Muscle of leg (tissue), 16 donors: ENCODE results near the gene OR6T1. TPM values are rescaled to one million over a fixed set of nuclear protein-coding genes. Genes with fewer than 3 reads are reported as not detected.

Experiments used
- DNase-seq: peaks from one replicate; pipeline ENCODE4 v3.0.0; 2013
- H3K27ac ChIP-seq: one replicate; pipeline ENCODE4 v1.5.1; 2013; ENCODE audit warnings: mild to moderate bottlenecking, low read length, control low read depth
- H3K27me3 ChIP-seq: one replicate; pipeline ENCODE4 v1.6.1; 2013; ENCODE audit warnings: low read length; ENCODE audit not compliant: control insufficient read depth, insufficient read depth
- H3K36me3 ChIP-seq: one replicate; pipeline ENCODE4 v1.6.1; 2013; ENCODE audit warnings: low read length; ENCODE audit not compliant: control insufficient read depth, insufficient read depth
- H3K4me1 ChIP-seq: one replicate; pipeline ENCODE4 v1.6.1; 2013; ENCODE audit warnings: low read length; ENCODE audit not compliant: control insufficient read depth, insufficient read depth
- H3K4me3 ChIP-seq: one replicate; pipeline ENCODE4 v1.5.1; 2013; ENCODE audit warnings: low read length, control low read depth
- H3K9me3 ChIP-seq: replicated peaks from 2 replicates; pipeline ENCODE4 v1.6.1; 2013; ENCODE audit warnings: low read depth, low read length; ENCODE audit not compliant: control insufficient read depth
- WGBS: methylation state at CpG from one replicate; pipeline ENCODE4 v1.1.5; 2013; ENCODE audit warnings: missing lambda C conversion rate; ENCODE audit not compliant: insufficient coverage; 5-methylcytosine and 5-hydroxymethylcytosine counted together
- long read RNA-seq, 11 donors: transcript quantifications; one replicate each; lab custom pipeline, GENCODE V29; 2026
- polyA plus RNA-seq, 8 donors: library from polyadenylated mRNA; unstranded; fragments of 120-200 nt; gene quantifications; one replicate each; pipeline versions ENCODE4 v1.2.1 to v1.2.3, GENCODE V29; 2013; ENCODE audit warnings: inconsistent platforms in 1 of 8, low replicate concordance in 1 of 8; ENCODE audit not compliant: insufficient read length in 8 of 8, insufficient read depth in 1 of 8
- total RNA-seq: library from RNA; stranded (reverse); fragments of 120-200 nt; gene quantifications from one replicate; pipeline ENCODE4 v1.2.4, GENCODE V29; 2013

The OR6T1 gene
- not detected for total RNA-seq
- not detected for polyA plus RNA-seq
- long read RNA-seq, donor 1: 0 reads
- long read RNA-seq, donor 2: 0 reads
- long read RNA-seq, donor 3: 0 reads
- long read RNA-seq, donor 4: 0 reads
- long read RNA-seq, donor 5: 0 reads
- long read RNA-seq, donor 6: 0 reads
- long read RNA-seq, donor 7: 0 reads
- long read RNA-seq, donor 8: 0 reads
- long read RNA-seq, donor 9: 0 reads
- long read RNA-seq, donor 10: 0 reads
- long read RNA-seq, donor 11: 0 reads

GRCh38 chr11:123943738-123944137 is at the start of gene OR6T1:
Gene OR6T1 (minus strand): TSS chr11:123943838. CDS start chr11:123943838, 0 bp downstream.
- DNase-seq: no peak
- H3K4me3 ChIP-seq: no peak within 1 kb of the TSS
- H3K27me3 ChIP-seq: no peaks in the 10 kb centered on the region
- no peaks in the 10 kb centered on the region for H3K36me3 ChIP-seq
- H3K9me3 ChIP-seq: no peaks in the 10 kb centered on the region
- WGBS: no CpG with 5 or more reads among the region's 3 CpGs
- no peaks in the 10 kb centered on the region for H3K4me1 ChIP-seq
- no peak within 1 kb of the TSS for H3K27ac ChIP-seq

- Histone ChIP-seq H3K4me3 (no peak overlapping the region), H3K36me3 (no peaks in the 10 kb centered on the region), H3K9me3 (no peaks in the 10 kb centered on the region), H3K27me3 (no peaks in the 10 kb centered on the region), H3K27ac (no peak overlapping the region), H3K4me1 (no peaks in the 10 kb centered on the region)
- whole genome bisulfite sequencing: 77% methylated on average over 3 of the region's 5 CpGs
- no peak for DNase-seq
Observed at GRCh38 chr11:123979311-123979710, 35.7 kb upstream of the OR6T1 start.

- no peak for DNase-seq
- no peak within 1 kb of the TSS for H3K27ac ChIP-seq
- no peaks in the 10 kb centered on the region for H3K9me3 ChIP-seq
- H3K27me3 ChIP-seq: no peaks in the 10 kb centered on the region
- no peaks in the 10 kb centered on the region for H3K4me1 ChIP-seq
- H3K4me3 ChIP-seq: no peak within 1 kb of the TSS
- H3K36me3 ChIP-seq: no peaks in the 10 kb centered on the region
Observed at GRCh38 chr11:123977731-123978347, 34.2 kb upstream of the OR6T1 start, which contains the start of gene OR10S1. Gene OR10S1 (minus strand): TSS chr11:123977781. CDS start chr11:123977664, 117 bp downstream.

DNA sequence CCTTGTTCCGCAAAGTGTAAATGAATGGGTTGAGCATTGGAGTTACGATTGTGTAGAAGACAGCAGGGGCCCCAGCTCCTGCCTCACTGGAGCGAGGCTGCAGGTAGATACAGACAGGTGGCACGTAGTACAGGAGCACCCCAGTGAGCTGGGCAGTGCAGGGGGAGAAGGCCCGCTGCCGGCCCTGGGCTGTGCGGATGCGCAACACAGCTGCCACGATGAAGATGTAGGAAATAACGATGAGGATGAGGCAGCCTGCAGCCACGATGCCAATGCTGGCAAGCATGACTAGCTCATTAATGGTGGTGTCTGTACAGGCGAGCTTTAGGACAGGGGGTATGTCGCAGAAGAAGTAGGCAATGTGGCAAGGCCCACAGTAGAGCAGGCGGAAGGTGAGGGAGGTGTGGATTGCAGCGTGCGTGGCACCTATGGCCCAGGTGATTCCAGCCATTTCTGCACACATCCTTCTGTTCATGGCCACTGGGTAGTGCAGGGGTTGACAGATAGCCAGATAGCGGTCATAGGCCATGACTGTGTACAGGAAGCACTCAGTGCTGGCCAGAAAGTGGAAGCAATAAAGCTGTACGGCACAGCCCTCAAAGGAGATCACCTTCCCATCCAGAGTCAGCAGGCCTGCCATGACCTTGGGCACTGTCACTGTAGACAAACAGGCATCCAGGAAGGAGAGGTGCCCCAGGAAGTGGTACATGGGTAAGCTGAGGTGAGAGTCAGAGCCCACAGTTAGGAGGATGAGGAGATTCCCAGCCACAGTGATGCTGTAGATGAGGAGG is 33.3 kb upstream of the OR6T1 start:
- no peaks in the 10 kb centered on the region for H3K4me1 ChIP-seq
- no peak overlapping the region for H3K27ac ChIP-seq
- H3K4me3 ChIP-seq: no peak overlapping the region
- no peaks in the 10 kb centered on the region for H3K36me3 ChIP-seq
- DNase-seq: no peak
- H3K9me3 ChIP-seq: no peaks in the 10 kb centered on the region
- no peaks in the 10 kb centered on the region for H3K27me3 ChIP-seq
- WGBS: 91% methylated on average over 15 of the region's 18 CpGs

GRCh38 chr11:123973816-123974215 is 30.2 kb upstream of the OR6T1 start:
- Histone ChIP-seq H3K27me3 (no peaks in the 10 kb centered on the region), H3K4me1 (no peaks in the 10 kb centered on the region), H3K4me3 (no peak overlapping the region), H3K27ac (no peak overlapping the region), H3K9me3 (no peaks in the 10 kb centered on the region), H3K36me3 (no peaks in the 10 kb centered on the region)
- peak; percentile 4 for DNase-seq
- no CpG with 5 or more reads among the region's 1 CpG for WGBS

- no peaks in the 10 kb centered on the region for H3K36me3 ChIP-seq
- H3K27ac ChIP-seq: no peak overlapping the region
- no peak for DNase-seq
- H3K4me1 ChIP-seq: no peaks in the 10 kb centered on the region
- H3K27me3 ChIP-seq: no peaks in the 10 kb centered on the region
- H3K4me3 ChIP-seq: no peak overlapping the region
- peaks cover 3% of the 10 kb centered on the region for H3K9me3 ChIP-seq
Observed at GRCh38 chr11:123956752-123957151, 13.1 kb upstream of the OR6T1 start.

GRCh38 chr11:123945132-123945531 is 1.5 kb upstream of the OR6T1 start:
- Histone ChIP-seq H3K9me3 (no peaks in the 10 kb centered on the region), H3K4me1 (no peaks in the 10 kb centered on the region), H3K27me3 (no peaks in the 10 kb centered on the region), H3K27ac (no peak overlapping the region), H3K4me3 (no peak overlapping the region), H3K36me3 (no peaks in the 10 kb centered on the region)
- DNase-seq: no peak
- no CpG with 5 or more reads among the region's 1 CpG for WGBS

GRCh38 chr11:123942413-123942812 is 1.2 kb downstream of the OR6T1 start:
- no peaks in the 10 kb centered on the region for H3K27me3 ChIP-seq
- 71% methylated on average over 1 of the region's 4 CpGs for WGBS
- H3K4me3 ChIP-seq: no peak overlapping the region
- no peak for DNase-seq
- H3K27ac ChIP-seq: no peak overlapping the region
- H3K9me3 ChIP-seq: no peaks in the 10 kb centered on the region
- H3K4me1 ChIP-seq: no peaks in the 10 kb centered on the region
- H3K36me3 ChIP-seq: no peaks in the 10 kb centered on the region

DNA sequence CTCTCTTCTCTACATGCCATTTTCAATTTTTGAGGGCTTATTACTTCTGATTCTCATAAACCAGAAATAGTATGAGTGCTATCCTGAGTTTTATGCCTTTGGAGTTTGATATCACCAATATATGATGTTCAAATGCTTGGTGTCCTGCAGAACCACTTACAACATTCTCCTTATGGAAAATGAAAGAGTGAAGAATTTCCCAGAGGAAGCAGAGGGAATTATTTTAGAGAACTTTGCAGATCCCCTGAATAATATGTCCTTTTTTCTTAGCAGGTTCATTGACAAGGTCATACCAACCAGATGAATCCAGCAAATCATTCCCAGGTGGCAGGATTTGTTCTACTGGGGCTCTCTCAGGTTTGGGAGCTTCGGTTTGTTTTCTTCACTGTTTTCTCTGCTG is 4.3 kb downstream of the OR6T1 start, which contains the start of gene OR4D5:
TSS of gene OR4D5 (plus strand) at position 301 of the 400 bp plus-strand sequence. CDS start at position 301, 0 bp downstream.
- no peak for DNase-seq
- H3K27me3 ChIP-seq: no peaks in the 10 kb centered on the region
- no peaks in the 10 kb centered on the region for H3K4me1 ChIP-seq
- no peak within 1 kb of the TSS for H3K4me3 ChIP-seq
- no peak within 1 kb of the TSS for H3K27ac ChIP-seq
- WGBS: no CpG with 5 or more reads among the region's 1 CpG
- no peaks in the 10 kb centered on the region for H3K9me3 ChIP-seq
- no peaks in the 10 kb centered on the region for H3K36me3 ChIP-seq

- no CpG with 5 or more reads among the region's 1 CpG for WGBS
- no peak for DNase-seq
- Histone ChIP-seq H3K36me3 (no peaks in the 10 kb centered on the region), H3K4me3 (no peak overlapping the region), H3K4me1 (no peaks in the 10 kb centered on the region), H3K27ac (no peak overlapping the region), H3K27me3 (no peaks in the 10 kb centered on the region), H3K9me3 (no peaks in the 10 kb centered on the region)
Observed at GRCh38 chr11:123924027-123924426, 19.6 kb downstream of the OR6T1 start.
